HS-27A (cell line): Measurements from ENCODE around the gene SPP1.
"Not testable (repeated sequence)": the region's sequence is repeated elsewhere in the genome, so short reads cannot be mapped to it uniquely, and the experiment has no call there.

Experiments
- DNase-seq: peaks from one replicate; pipeline ENCODE4 v3.0.0-alpha.2; 2012; ENCODE audit warnings: low read depth, missing footprints

The SPP1 gene

GRCh38 chr4:87975466-87975865, at the start of gene SPP1:
Gene SPP1, plus strand, starts transcription at chr4:87975714. Its CDS starts 1,182 bp downstream, at chr4:87976896.
- no peak for DNase-seq

GRCh38 chr4:87926554-87927098, 48.9 kb upstream of the SPP1 start:
- DNase-seq = no peak

- no peak for DNase-seq
Observed at GRCh38 chr4:87930629-87931028, 44.9 kb upstream of the SPP1 start.

- DNase-seq = no peak
Observed at GRCh38 chr4:87931932-87932331, 43.6 kb upstream of the SPP1 start.

GRCh38 chr4:87932718-87933141, 42.8 kb upstream of the SPP1 start:
- no peak for DNase-seq

GRCh38 chr4:87933337-87933736, 42.2 kb upstream of the SPP1 start:
- DNase-seq = no peak

GRCh38 chr4:87934157-87934704, 41.3 kb upstream of the SPP1 start:
- no peak for DNase-seq

GRCh38 chr4:87934973-87935372, 40.5 kb upstream of the SPP1 start:
- no peak for DNase-seq

GRCh38 chr4:87935954-87936353, 39.6 kb upstream of the SPP1 start:
- DNase-seq = not testable (repeated sequence)

GRCh38 chr4:87937523-87937922, 38.0 kb upstream of the SPP1 start:
- no peak for DNase-seq

- no peak for DNase-seq
Observed at GRCh38 chr4:87938746-87939145, 36.8 kb upstream of the SPP1 start.

GRCh38 chr4:87939978-87940690, 35.4 kb upstream of the SPP1 start:
- DNase-seq = no peak

- not testable (repeated sequence) for DNase-seq
Observed at GRCh38 chr4:87940809-87941208, 34.7 kb upstream of the SPP1 start.

GRCh38 chr4:87941537-87942392, 33.7 kb upstream of the SPP1 start:
- DNase-seq = no peak

- DNase-seq = no peak
Observed at GRCh38 chr4:87943660-87944149, 31.8 kb upstream of the SPP1 start.

GRCh38 chr4:87944967-87945366, 30.5 kb upstream of the SPP1 start:
- no peak for DNase-seq

- no peak for DNase-seq
Observed at GRCh38 chr4:87946766-87947165, 28.7 kb upstream of the SPP1 start.

GRCh38 chr4:87947381-87948160, 27.9 kb upstream of the SPP1 start:
- no peak for DNase-seq

GRCh38 chr4:87949961-87950360, 25.6 kb upstream of the SPP1 start:
- DNase-seq = peak; percentile 31

- no peak for DNase-seq
Observed at GRCh38 chr4:87950493-87950892, 25.0 kb upstream of the SPP1 start.

- DNase-seq = no peak
Observed at GRCh38 chr4:87950936-87951511, 24.5 kb upstream of the SPP1 start.
